Kidney glomerular epithelial cell (primary cell): ENCODE measurements around the gene C3.
"Not testable (repeated sequence)": the region's sequence is repeated elsewhere in the genome, so short reads cannot be mapped to it uniquely, and the experiment has no call there.

Experiments used
- DNase-seq: peaks from one replicate; lab custom pipeline; 2025; lab: John Stamatoyannopoulos, UW

C3 gene

DNA sequence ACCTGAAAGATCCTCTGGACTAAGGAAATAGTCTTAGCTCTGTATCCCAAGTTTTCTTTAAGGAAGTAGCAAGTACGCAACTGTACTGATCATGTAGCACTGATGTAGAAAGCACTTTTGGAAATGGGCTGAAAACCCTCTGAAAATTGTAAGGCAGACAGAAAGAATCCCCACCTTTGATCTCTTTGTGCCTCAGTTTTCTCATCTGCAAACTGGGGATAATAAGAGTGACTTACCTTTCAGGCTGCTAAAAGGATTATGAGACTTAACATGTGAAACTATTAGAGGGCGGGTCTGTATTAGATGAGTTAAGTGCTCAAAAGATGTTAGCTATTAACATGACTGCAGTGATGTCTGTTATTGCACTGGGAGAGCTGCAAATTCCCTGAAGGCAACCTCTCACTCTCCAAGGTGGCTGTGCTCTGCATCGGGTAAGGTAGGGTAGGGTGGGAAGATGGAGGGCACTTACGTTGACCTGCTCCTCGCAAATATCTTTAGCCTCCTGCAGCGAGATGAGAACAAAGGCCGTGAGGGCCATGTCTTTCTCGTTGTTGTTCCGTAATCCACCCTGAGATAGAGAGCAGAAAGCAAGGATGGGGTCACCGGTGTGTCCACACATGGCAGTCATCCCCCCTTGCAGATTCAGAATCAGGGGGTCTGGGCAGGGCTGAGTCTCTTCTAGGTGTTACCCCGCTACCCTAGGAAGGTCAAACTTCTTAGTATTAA is 30.1 kb downstream of the C3 start:
- no peak for DNase-seq

- no peak for DNase-seq
These were observed 33.3 kb downstream of the C3 start for GRCh38 chr19:6687114-6687513.

- DNase-seq: no peak
These were observed 33.8 kb downstream of the C3 start for GRCh38 chr19:6686628-6686975.

DNA sequence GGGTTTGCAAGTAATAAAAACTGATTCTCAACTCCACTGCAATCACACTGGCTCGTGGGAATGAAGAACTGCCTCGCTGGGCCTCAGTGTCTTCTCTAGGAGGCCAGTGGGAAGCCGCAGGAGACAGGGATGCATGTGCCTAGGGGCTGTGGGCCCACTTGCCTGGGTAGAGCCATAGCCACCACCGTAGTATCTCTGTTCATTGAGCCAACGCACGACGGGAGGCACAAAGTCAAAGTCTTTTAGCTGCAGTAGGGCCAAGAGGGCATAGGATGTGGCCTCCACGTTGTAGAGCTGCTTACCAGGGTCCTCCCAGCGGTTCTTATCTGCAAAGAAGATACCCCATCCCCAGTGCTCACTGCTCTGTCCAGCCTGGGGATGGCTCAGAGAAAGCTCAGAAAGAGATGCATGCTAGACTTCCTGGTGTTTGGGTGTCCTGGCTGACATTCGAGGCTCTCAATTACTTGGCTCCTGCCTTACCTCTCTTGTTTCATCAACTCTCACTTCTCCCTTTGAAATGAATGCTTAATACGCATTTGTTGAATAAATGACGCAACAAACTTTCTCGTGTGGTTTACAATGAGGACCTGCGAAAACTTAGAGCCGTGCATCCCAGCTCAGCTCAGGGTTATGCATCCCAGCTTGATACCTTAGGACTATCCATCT is 34.4 kb downstream of the C3 start:
- DNase-seq: no peak

- no peak for DNase-seq
These were observed 35.0 kb downstream of the C3 start for GRCh38 chr19:6685482-6685881.

DNA sequence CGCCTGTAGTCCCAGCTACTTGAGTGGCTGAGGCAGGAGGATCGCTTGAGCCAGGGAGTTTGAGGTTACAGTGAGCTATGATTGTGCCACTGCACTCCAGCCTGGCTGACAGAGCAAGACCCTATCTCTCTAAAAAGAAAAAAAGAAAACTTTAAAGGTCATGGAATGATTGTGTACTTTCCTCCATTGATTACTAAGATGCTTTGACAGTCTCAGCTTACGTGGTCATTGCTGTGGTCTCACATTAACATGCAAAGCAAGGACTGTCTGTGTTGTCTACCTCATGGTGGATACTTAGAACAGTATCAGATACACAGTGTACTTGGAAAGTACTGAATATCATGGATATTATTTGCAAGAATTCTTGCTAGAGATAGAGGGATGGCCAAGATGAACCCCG is 36.5 kb downstream of the C3 start:
- DNase-seq: no peak

GRCh38 chr19:6682607-6683128 is 37.8 kb downstream of the C3 start:
- DNase-seq: no peak

DNA sequence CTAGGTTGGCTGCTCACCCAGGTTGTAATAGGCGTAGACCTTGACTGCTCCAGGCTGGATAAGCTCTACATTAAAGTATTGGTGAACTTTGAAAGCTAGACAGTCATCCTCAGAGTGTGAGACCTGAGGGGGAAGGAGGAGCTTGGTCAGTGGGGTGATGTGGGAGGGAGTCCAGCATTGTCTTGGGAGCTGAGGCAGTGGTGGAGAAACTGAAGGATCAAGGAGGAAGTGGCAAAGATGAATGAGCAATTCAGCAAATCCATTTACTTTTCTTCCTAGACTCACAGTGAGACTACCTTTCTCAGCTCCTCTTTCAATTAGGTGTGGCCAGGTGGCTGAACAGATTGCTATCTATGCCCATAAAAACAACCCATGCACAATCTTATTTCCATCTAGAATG is 40.3 kb downstream of the C3 start:
- no peak for DNase-seq

- DNase-seq: no peak
These were observed 41.3 kb downstream of the C3 start for GRCh38 chr19:6679139-6679538.

DNA sequence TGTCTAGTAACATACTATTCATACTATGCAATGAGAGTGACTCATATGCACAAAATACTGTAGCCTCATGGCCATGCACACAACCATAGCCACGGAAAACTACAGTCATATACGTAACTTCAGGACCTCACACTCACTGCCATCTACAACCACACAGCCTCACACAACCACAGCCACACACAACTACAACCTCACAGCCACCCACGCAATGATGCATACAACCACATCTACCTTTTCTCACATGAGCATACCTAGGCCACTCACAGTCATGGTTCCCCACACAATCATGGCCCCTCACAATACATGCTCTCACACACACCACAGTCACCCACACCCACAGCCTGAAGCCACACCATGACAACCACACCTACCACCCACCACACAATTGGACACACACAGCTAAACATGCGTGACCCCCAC is 41.8 kb downstream of the C3 start:
- DNase-seq: no peak

DNA sequence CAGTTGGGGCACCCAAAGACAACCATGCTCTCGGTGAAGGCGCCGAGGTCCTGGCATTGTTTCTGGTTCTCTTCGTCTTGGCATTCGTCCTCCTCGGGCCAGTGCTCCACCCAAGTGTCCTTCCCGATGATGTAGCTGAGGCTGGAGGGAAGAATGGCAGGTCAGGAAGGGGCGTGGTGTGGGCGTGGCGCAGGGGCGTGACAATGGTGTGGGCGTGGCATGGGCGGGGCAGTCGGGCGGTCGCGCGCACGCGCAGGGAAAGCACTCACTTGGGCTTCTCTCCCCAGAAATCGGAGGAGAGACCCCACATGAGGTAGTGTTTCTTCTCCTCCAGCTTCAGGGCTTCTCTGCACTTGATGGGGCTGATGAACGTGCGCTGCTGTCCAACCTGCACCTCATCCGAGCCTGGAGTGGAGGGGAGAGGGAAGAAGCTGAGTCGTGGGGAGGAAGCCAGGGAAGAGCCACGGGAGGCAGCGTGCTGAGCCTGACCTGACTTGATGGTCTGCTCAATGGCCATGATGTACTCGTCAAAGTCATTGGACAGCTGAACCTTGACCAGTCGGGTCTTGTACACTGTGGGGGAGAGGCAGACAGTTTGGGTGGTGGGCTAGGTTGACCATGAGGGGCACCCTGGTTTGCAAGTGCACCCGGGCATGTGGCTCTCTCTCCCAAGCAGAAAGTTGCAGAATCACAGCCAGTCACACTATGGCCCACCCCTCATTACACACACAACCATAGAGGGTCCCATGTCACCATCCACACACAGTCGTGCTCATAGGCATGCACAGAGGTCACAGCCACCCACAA is 42.4 kb downstream of the C3 start:
- no peak for DNase-seq

GRCh38 chr19:6677495-6677882 is 43.0 kb downstream of the C3 start:
- DNase-seq: no peak

DNA sequence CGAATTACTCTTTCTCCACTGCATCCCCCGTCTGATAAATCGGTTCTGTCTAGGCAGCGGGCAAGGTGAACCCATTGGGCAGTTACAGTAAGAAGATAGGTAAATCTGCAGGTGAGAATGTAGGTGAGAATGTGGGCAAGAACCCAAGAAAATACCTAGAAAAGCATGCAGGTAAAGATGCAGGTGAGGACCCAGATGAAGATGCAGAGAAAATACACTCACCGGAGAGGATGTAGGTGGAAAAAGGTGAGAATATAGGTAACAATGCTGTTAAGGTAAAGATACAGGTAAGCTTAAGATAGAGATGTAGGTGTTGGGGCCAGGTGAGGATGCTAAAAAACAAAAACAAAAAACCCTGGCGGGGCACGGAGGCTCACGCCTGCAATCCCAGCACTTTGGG is 44.2 kb downstream of the C3 start:
- no peak for DNase-seq

DNA sequence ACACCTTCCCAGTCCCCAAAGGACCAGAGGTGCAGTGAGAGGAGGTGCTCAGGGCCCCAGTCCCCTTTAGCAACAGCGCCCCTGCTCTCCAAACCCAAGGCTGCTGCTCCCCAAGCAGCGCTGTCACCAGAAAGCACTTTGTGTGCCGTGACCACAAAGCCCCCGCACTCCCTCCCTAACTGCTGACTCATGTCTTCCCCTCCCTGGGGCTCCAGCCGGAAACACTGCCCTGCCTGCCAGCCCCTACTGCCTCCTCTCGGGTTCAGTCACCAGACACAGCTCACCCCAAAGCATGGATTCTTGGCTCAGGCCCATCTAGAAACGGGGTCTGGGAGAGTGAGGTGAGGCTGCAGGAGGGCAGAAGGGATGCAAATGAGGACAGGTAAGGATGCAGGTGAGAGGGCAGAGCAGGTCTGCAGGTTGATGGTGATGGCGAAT is 45.6 kb downstream of the C3 start:
- DNase-seq: peak; percentile 52

DNA sequence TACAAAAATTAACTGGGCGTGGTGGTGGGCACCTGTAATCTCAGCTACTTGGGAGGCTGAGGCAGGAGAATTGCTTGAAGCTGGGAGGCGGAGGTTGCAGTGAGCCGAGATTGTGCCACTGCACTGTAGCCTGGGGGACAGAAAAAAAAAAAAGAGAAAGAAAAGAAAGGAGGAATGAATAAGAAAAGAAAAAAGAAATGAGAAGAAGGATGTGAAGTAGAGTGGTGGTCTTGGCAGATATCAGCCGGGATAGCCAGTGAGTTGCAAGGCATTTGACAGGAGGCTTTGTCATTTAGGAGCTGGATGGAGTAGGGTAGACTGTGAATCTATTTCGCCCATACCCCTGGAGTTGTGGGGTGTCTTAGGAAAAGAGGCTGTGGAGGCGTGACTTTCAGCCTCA is 46.0 kb downstream of the C3 start:
- not testable (repeated sequence) for DNase-seq

- DNase-seq: no peak
These were observed 47.7 kb downstream of the C3 start for GRCh38 chr19:6672693-6673290.

GRCh38 chr19:6671960-6672359 is 48.5 kb downstream of the C3 start:
- no peak for DNase-seq

- DNase-seq: no peak
These were observed 51.8 kb downstream of the C3 start for GRCh38 chr19:6668691-6669090.

DNA sequence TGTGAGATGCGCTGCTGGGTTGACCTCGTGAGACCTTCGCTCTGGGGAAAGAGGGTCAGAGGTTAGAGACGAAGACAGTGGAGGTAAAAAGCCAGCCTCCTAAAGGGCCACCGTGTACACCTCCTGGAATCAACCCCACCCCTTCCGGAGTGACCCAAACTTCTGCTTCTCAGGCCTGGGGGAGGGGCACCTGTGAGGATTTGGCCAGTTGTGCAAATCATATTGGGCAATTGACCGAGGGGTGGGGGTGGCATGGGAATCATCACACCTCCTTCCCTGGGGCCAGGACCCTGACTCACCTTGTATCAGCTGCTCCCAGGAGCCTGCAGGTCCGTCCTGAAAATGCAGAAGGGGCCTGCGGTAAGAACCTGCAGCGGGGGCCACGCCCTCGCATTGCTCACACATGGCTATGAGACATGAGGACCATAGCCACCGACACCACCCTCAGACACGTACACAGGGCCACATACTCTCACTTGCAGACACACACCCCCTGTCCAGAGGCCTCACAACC is 53.3 kb downstream of the C3 start:
- no peak for DNase-seq

DNA sequence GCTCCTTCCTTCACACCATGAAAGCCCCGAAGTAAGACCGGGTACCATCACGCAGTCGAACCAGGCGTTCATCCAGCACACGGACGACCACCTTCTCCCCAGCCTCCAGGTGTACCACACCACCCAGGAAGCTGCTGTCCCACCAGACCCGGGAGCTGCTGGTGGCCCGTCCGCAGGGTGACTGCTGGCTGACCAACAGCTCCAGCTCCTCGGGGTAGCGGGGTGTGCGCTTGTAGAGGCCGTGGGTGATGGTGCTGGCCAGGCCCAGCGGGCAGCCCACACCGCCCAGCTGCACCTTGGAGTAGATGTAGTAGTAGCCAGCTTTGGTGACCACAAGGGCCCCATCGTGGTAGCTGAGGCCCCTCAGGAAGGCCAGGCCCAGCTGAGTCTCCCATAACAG is 55.5 kb downstream of the C3 start:
- DNase-seq: no peak

DNA sequence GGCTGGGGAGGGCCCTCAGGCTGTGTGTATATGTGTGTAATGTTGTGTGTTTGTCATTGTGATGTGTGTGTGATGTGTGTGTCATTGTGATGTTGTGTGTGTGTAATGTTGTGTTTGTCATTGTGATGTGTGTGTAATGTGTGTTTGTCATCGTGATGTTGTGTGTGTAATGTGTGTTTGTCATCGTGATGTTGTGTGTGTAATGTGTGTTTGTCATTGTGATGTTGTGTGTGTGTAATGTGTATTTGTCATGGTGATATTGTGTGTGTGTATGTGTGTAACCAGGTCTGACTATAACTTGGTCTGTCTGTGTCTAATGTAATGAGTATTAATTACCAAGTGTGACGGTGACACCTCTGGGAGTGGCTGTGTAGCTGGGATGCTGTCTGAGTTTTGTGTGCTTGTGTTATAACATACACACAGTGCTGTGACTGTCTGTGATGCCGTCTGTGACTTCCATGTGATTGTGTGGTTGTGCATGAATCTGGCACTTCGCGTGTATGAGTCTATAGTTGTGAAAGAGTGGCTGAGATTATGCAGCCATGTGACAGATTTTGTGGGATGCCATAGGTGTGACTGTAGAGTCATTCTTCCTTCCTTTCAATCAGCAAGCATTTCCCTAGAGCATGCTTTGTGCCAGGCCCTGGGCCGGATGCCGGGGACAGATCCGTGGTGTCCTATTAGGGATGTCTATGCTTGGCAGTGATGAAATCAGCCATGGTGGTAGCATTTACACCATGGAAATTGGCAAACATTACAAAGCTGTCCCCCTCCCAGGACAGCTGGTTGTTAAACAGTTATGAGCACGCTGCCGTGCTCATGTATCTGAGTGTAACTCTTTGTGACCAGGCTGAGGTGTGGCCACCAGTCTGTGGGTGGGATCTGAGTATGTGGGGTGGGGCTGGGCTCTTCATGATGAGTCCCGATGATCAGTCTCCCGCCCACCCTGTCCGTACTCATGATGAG is 56.9 kb downstream of the C3 start:
- DNase-seq: no peak
